BJ (cell line): Measurements from ENCODE around the gene MUSK. TPM values are rescaled to one million over a fixed set of nuclear protein-coding genes. Genes with fewer than 3 reads are reported as not detected.

ENCODE experiments used
- CTCF ChIA-PET: fragments of 350-600 bp; formaldehyde crosslinking; extraction: SDS; loops from one replicate; lab custom pipeline; 2021; ENCODE audit warnings: antibody characterized with exemption, inconsistent platforms; lab: Yijun Ruan, JAX
- POLR2A ChIA-PET: fragments of 300-600 bp; sonication (Branson Sonifier 250); formaldehyde crosslinking; extraction: SDS; loops from one replicate; lab custom pipeline; 2021; ENCODE audit warnings: antibody characterized with exemption; lab: Charles Lee
- DNase-seq: peaks from one replicate; pipeline ENCODE4 v3.0.0-alpha.2; 2011; ENCODE audit warnings: low read depth
- H3K27me3 ChIP-seq: 2 replicates; pipeline ENCODE4 v1.6.0; 2011; ENCODE audit warnings: low read length; ENCODE audit not compliant: control insufficient read depth, insufficient read depth
- H3K36me3 ChIP-seq: 2 replicates; pipeline ENCODE4 v1.5.1; 2011; ENCODE audit warnings: low read length; ENCODE audit not compliant: control insufficient read depth, insufficient read depth
- H3K4me3 ChIP-seq: 2 replicates; pipeline ENCODE4 v1.5.1; 2011; ENCODE audit warnings: low read depth, mild to moderate bottlenecking, control low read depth, low read length
- CTCF ChIP-seq: IDR thresholded peaks from 2 replicates; pipeline ENCODE4 v1.5.1; 2011; ENCODE audit warnings: low read depth, mild to moderate bottlenecking, control low read depth, inconsistent platforms, low read length, moderate library complexity; ENCODE audit not compliant: insufficient read depth
- polyA plus RNA-seq: library from polyadenylated mRNA; depleted of rRNA; stranded (reverse); fragments of >200 nt; gene quantifications from 2 replicates; pipeline ENCODE4 v1.2.3, GENCODE V29; 2011

MUSK gene
- polyA plus RNA-seq, 1 experiment, result 0.04 TPM

GRCh38 chr9:110648696-110649095 lies 19.9 kb upstream of the MUSK start:
- Histone ChIP-seq H3K27me3 (no peaks in the 10 kb centered on the region), H3K36me3 (no peaks in the 10 kb centered on the region), H3K4me3 (no peak overlapping the region)
- CTCF ChIA-PET, result no interaction called here
- TF ChIP-seq CTCF, result no peak
- POLR2A ChIA-PET, result no interaction called here
- no peak for DNase-seq

GRCh38 chr9:110650261-110650660 lies 18.3 kb upstream of the MUSK start:
- TF ChIP-seq CTCF, result no peak
- H3K36me3 ChIP-seq, result no peaks in the 10 kb centered on the region
- CTCF ChIA-PET, result no interaction called here
- DNase-seq, result peak; percentile 64
- no peaks in the 10 kb centered on the region for H3K27me3 ChIP-seq
- POLR2A ChIA-PET, result interaction anchor here (0.7 to 1.2 kb wide), 2 partner anchors 269 to 387 kb away, joined by 3 to 4 read pairs; no protein-coding TSS in a partner anchor
- no peak overlapping the region for H3K4me3 ChIP-seq

GRCh38 chr9:110650991-110651411 lies 17.6 kb upstream of the MUSK start:
- peak; percentile 99 for DNase-seq
- TF ChIP-seq CTCF, result no peak
- H3K36me3 ChIP-seq, result no peaks in the 10 kb centered on the region
- CTCF ChIA-PET, result no interaction called here
- no peak overlapping the region for H3K4me3 ChIP-seq
- POLR2A ChIA-PET, result interaction anchor here (1.2 kb wide), 1 partner anchor 386 kb away, joined by 4 read pairs; no protein-coding TSS in a partner anchor
- no peaks in the 10 kb centered on the region for H3K27me3 ChIP-seq

GRCh38 chr9:110655754-110656641 lies 12.6 kb upstream of the MUSK start:
- POLR2A ChIA-PET, result no interaction called here
- Histone ChIP-seq H3K36me3 (no peaks in the 10 kb centered on the region), H3K27me3 (no peaks in the 10 kb centered on the region), H3K4me3 (no peak overlapping the region)
- TF ChIP-seq CTCF, result no peak
- CTCF ChIA-PET, result interaction anchor here (1.0 kb wide), 1 partner anchor 380 kb away, joined by 3 read pairs; no protein-coding TSS in a partner anchor
- DNase-seq, result peak; percentile 67

GRCh38 chr9:110659891-110660541 lies 8.6 kb upstream of the MUSK start:
- peak; percentile 57 for DNase-seq
- CTCF ChIA-PET, result interaction anchor here (0.9 to 1.0 kb wide), 3 partner anchors 13 to 108 kb away, joined by 3 read pairs; no protein-coding TSS in a partner anchor

More at GRCh38 chr9:110659891-110660541, 8.6 kb upstream of the MUSK start:
- no peaks in the 10 kb centered on the region for H3K36me3 ChIP-seq
- H3K4me3 ChIP-seq, result no peak overlapping the region
- H3K27me3 ChIP-seq, result no peaks in the 10 kb centered on the region
- TF ChIP-seq CTCF, result no peak
- POLR2A ChIA-PET, result interaction anchor here (0.6 kb wide), 1 partner anchor 47 kb away, joined by 4 read pairs; no protein-coding TSS in a partner anchor
